Lower lobe of right lung (tissue), 2 donors: Measurements from ENCODE around the gene RNF151. TPM values are rescaled to one million over a fixed set of nuclear protein-coding genes. Genes with fewer than 3 reads are reported as not detected.
"Not testable (repeated sequence)": the region's sequence is repeated elsewhere in the genome, so short reads cannot be mapped to it uniquely, and the experiment has no call there.

ENCODE experiments used
- ATAC-seq, 2 donors: fragments of 200-7000 bp; cut with Tn5 transposase; one replicate each; pipeline ENCODE4 v1.9.1; 2020 to 2022; ENCODE audit warnings: mild to moderate bottlenecking in 2 of 2, moderate library complexity in 2 of 2
- DNase-seq: peaks from one replicate; pipeline ENCODE4 v3.0.0-alpha.2; 2020
- H3K27ac ChIP-seq: fragments of 200-600 bp; one replicate; pipeline ENCODE4 v1.8.0; 2022
- H3K27me3 ChIP-seq: fragments of 200-600 bp; one replicate; pipeline ENCODE4 v1.8.0; 2022; ENCODE audit warnings: low read depth
- H3K36me3 ChIP-seq: fragments of 200-600 bp; one replicate; pipeline ENCODE4 v1.8.0; 2022; ENCODE audit warnings: mild to moderate bottlenecking
- H3K4me1 ChIP-seq: fragments of 200-600 bp; one replicate; pipeline ENCODE4 v1.8.0; 2022
- H3K4me3 ChIP-seq: fragments of 200-600 bp; one replicate; pipeline ENCODE4 v1.8.0; 2022; ENCODE audit warnings: mild to moderate bottlenecking
- H3K9me3 ChIP-seq: fragments of 200-600 bp; one replicate; pipeline ENCODE4 v1.8.0; 2022
- CTCF ChIP-seq: fragments of 200-600 bp; IDR thresholded peaks from one replicate; pipeline ENCODE4 v1.8.0; 2022; ENCODE audit warnings: antibody characterized with exemption, mild to moderate bottlenecking
- intact Hi-C: fragments of 100-400 bp; cut with DNase I; formaldehyde crosslinking; loops from one replicate; pipeline ENCODE4 v1.11.0; 2022
- total RNA-seq: library from RNA; stranded (reverse); fragmentation: NEBNext Ultra II Directional; extraction: Animal tissue kit (Norgen Biotek cat#: 25700); gene quantifications from one replicate; pipeline ENCODE4 v1.2.1, GENCODE V29; 2021
- donor health status: DM: no; HTN: yes; CAD: no; lungs with severe emphysema.

RNF151 gene
- total RNA-seq, 1 donor from 2014 or later: not detected

DNA sequence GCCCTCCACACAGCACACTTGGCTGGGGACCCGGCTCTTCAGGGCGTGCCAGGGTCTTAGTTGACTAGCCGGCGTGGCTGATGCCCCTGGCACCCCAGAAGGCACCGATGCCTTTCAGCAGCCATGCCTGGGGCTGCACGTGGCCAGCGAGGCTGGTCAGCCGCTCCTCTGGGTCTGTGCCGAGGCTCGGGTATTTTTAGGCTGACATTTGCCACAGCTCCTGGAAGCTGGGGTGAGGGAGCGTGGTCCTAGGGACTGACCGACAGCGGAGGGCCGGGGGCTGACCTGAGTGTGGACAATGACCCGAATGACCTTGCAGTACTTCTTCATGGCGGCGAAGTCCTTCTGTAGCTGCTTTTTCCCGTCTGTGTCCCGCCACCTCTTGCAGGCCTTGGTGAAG is 16.1 kb upstream of the RNF151 start:
- Histone ChIP-seq H3K36me3 (no peaks in the 10 kb centered on the region), H3K4me3 (no peak overlapping the region), H3K27ac (no peak overlapping the region), H3K27me3 (no peaks in the 10 kb centered on the region), H3K4me1 (no peaks in the 10 kb centered on the region), H3K9me3 (no peaks in the 10 kb centered on the region)
- DNase-seq (peak; percentile 20), ATAC-seq (no peak)
- intact Hi-C loops: no loop called here
- TF ChIP-seq CTCF: no peak

DNA sequence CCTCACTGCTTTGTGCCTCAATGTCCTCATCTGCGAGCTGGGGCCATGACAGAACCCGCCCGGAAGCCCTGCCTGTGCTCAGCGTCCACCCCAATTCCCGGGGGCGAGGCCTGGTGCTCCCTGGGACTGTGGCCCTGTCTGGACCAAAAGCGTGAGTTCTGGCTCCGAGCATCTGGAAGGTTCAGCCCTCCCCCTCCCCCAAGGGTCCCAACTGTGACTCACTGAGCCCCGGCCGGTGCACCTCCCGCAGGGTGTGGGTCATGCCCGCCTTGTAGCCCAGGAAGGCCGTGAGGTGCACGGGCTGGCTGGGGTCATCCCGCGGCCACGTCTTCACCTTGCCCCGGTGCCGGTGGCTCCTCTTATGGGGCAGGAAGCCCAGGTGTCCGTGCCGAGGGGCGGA is 12.9 kb upstream of the RNF151 start:
- TF ChIP-seq CTCF: no peak
- intact Hi-C loops: no loop called here
- H3K27me3 ChIP-seq: no peaks in the 10 kb centered on the region
- H3K4me3 ChIP-seq: no peak overlapping the region
- no peaks in the 10 kb centered on the region for H3K9me3 ChIP-seq
- H3K4me1 ChIP-seq: peaks cover 1% of the 10 kb centered on the region
- DNase-seq (peak; percentile 43), ATAC-seq (peak in 1 of 2 donors; percentile 11)
- no peak overlapping the region for H3K27ac ChIP-seq
- H3K36me3 ChIP-seq: no peaks in the 10 kb centered on the region

GRCh38 chr16:1957434-1958142 is 9.1 kb upstream of the RNF151 start:
- H3K4me3 ChIP-seq, intact Hi-C loops, DNase-seq, H3K27me3 ChIP-seq, ATAC-seq, H3K9me3 ChIP-seq, H3K27ac ChIP-seq: not testable (repeated sequence)
- H3K4me1 ChIP-seq: peaks cover 21% of the 10 kb centered on the region
- H3K36me3 ChIP-seq: peaks cover 17% of the 10 kb centered on the region

DNA sequence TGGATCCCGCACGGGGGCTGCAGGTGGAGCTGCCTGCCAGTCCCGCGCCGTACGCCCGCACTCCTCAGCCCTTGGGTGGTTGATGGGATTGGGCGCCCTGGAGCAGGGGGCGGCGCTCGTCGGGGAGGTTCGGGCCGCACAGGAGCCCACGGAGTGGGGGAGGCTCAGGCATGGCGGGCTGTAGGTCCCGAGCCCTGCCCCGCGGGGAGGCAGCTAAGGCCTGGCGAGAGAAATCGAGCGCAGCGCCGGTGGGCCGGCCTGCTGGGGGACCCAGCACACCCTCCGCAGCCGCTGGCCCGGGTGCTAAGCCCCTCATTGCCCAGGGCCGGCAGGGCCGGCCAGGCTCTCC is 8.5 kb upstream of the RNF151 start:
- peaks cover 25% of the 10 kb centered on the region for H3K4me1 ChIP-seq
- H3K27ac ChIP-seq, intact Hi-C loops, ATAC-seq, H3K27me3 ChIP-seq, H3K4me3 ChIP-seq, H3K9me3 ChIP-seq: not testable (repeated sequence)
- peak; percentile 42 for DNase-seq
- H3K36me3 ChIP-seq: peaks cover 22% of the 10 kb centered on the region

- Histone ChIP-seq H3K27me3 (no peaks in the 10 kb centered on the region), H3K27ac (peak overlapping the region; percentile 92), H3K4me3 (peak overlapping the region; percentile 96), H3K4me1 (peaks cover 32% of the 10 kb centered on the region), H3K9me3 (no peaks in the 10 kb centered on the region), H3K36me3 (peaks cover 26% of the 10 kb centered on the region)
- ATAC-seq (peak; percentile 4 to 18), DNase-seq (peak; percentile 56)
- no peak for TF ChIP-seq CTCF
- intact Hi-C loops: no loop called here
Observed at GRCh38 chr16:1958715-1959268, 7.9 kb upstream of the RNF151 start.

GRCh38 chr16:1959269-1960039 is 7.2 kb upstream of the RNF151 start, which contains the start of gene NDUFB10:
Gene NDUFB10, plus strand, starts transcription at chr16:1959538. Its CDS starts 87 bp downstream, at chr16:1959625.
- Histone ChIP-seq H3K36me3 (peaks cover 26% of the 10 kb centered on the region), H3K4me1 (peaks cover 35% of the 10 kb centered on the region), H3K27me3 (no peaks in the 10 kb centered on the region), H3K9me3 (no peaks in the 10 kb centered on the region), H3K27ac (peak within 1 kb of the TSS; percentile 92), H3K4me3 (peak within 1 kb of the TSS; percentile 96)
- DNase-seq (peak; percentile 95), ATAC-seq (peak; percentile 96 to 97)
- TF ChIP-seq CTCF: peak; percentile 81
- intact Hi-C loops: no loop called here
